HepG2 (cell line): ENCODE measurements around the gene CCDC85C. TPM values are rescaled to one million over a fixed set of nuclear protein-coding genes. Genes with fewer than 3 reads are reported as not detected.

ENCODE experiments used
- ADNP ChIP-seq: sonication (generic); formaldehyde crosslinking; IDR thresholded peaks from 2 replicates; pipeline ENCODE4 v1.4.0; 2020; ENCODE audit warnings: missing genetic modification reagents
- CHD4 ChIP-seq: fragments of 200-600 bp; sonication (generic); IDR thresholded peaks from 2 replicates; pipeline ENCODE4 v1.7.0; 2017; ENCODE audit warnings: mild to moderate bottlenecking, low read length, borderline replicate concordance
- FOXO1 ChIP-seq: sonication (generic); formaldehyde crosslinking; IDR thresholded peaks from 2 replicates; pipeline ENCODE4 v1.4.0; 2020; ENCODE audit warnings: missing genetic modification reagents
- GTF2F1 ChIP-seq: fragments of 150-350 bp; IDR thresholded peaks from 2 replicates; pipeline ENCODE4 v1.6.1; 2014; ENCODE audit warnings: low read length
- HNRNPL ChIP-seq: fragments of 200-400 bp; formaldehyde crosslinking; IDR thresholded peaks from 2 replicates; pipeline ENCODE4 v1.6.1; 2017; ENCODE audit warnings: mild to moderate bottlenecking, low read depth, low read length
- MBD4 ChIP-seq: IDR thresholded peaks from 2 replicates; pipeline ENCODE4 v1.6.1; 2012; ENCODE audit warnings: low read length, inconsistent platforms, borderline replicate concordance
- NPAS2 ChIP-seq: sonication (generic); formaldehyde crosslinking; IDR thresholded peaks from 2 replicates; pipeline ENCODE4 v1.8.0; 2022; ENCODE audit warnings: mild to moderate bottlenecking, missing genetic modification reagents, borderline replicate concordance
- PAX8 ChIP-seq: sonication (generic); formaldehyde crosslinking; IDR thresholded peaks from 2 replicates; pipeline ENCODE4 v1.8.0; 2022; ENCODE audit warnings: mild to moderate bottlenecking, missing genetic modification reagents, borderline replicate concordance
- PHF21A ChIP-seq: sonication (generic); formaldehyde crosslinking; IDR thresholded peaks from 2 replicates; pipeline ENCODE4 v1.5.0; 2020; ENCODE audit warnings: mild to moderate bottlenecking, missing genetic modification reagents
- PPARG ChIP-seq: conservative IDR thresholded peaks from 2 replicates; pipeline ENCODE4 v1.6.1; 2016; ENCODE audit warnings: missing biosample characterization, missing genetic modification reagents
- PTBP1 ChIP-seq: fragments of 200-400 bp; formaldehyde crosslinking; IDR thresholded peaks from 2 replicates; pipeline ENCODE4 v1.6.1; 2018; ENCODE audit warnings: low read length, low read depth; ENCODE audit not compliant: poor library complexity, severe bottlenecking
- SMAD1 ChIP-seq: sonication (generic); formaldehyde crosslinking; IDR thresholded peaks from 2 replicates; pipeline ENCODE4 v1.4.0; 2020; ENCODE audit warnings: missing genetic modification reagents, low read depth, mild to moderate bottlenecking, borderline replicate concordance
- SMYD3 ChIP-seq: sonication (generic); formaldehyde crosslinking; IDR thresholded peaks from 2 replicates; pipeline ENCODE4 v1.8.1; 2023; ENCODE audit warnings: mild to moderate bottlenecking, missing genetic modification reagents
- TAF1 ChIP-seq: sonication (generic); formaldehyde crosslinking; IDR thresholded peaks from 2 replicates; pipeline ENCODE4 v1.4.0; 2020; ENCODE audit warnings: missing genetic modification reagents
- ZBTB3 ChIP-seq: sonication (generic); formaldehyde crosslinking; IDR thresholded peaks from 2 replicates; pipeline ENCODE4 v1.4.0; 2020; ENCODE audit warnings: low read depth, mild to moderate bottlenecking, moderate library complexity, missing genetic modification reagents, borderline replicate concordance
- ZNF607 ChIP-seq: sonication (generic); formaldehyde crosslinking; IDR thresholded peaks from 2 replicates; pipeline ENCODE4 v1.5.1; 2020; ENCODE audit warnings: missing genetic modification reagents, mild to moderate bottlenecking, borderline replicate concordance
- ZNF720 ChIP-seq: sonication (generic); formaldehyde crosslinking; IDR thresholded peaks from 2 replicates; pipeline ENCODE4 v1.4.0; 2020; ENCODE audit warnings: missing genetic modification reagents
- ZNF782 ChIP-seq: sonication (generic); formaldehyde crosslinking; IDR thresholded peaks from 2 replicates; pipeline ENCODE4 v1.4.0; 2020; ENCODE audit warnings: missing genetic modification reagents, mild to moderate bottlenecking, borderline replicate concordance
- ZSCAN29 ChIP-seq: sonication (generic); formaldehyde crosslinking; conservative IDR thresholded peaks from 2 replicates; pipeline ENCODE4 v1.4.0; 2020; ENCODE audit warnings: mild to moderate bottlenecking, missing genetic modification reagents
- polyA plus RNA-seq, 8 experiments: library from polyadenylated mRNA; depleted of rRNA in 3 of 8; stranded (reverse) in 7 of 8; unstranded in 1 of 8; fragments of >200 nt; fragmentation: Illumina TruSeq in 4 of 8; extraction: Trizol in 4 of 8; gene quantifications; 2 replicates each; pipeline versions ENCODE4 v1.2.1 to v1.2.3, GENCODE V29; 2011 to 2016; ENCODE audit warnings: low read depth in 4 of 8, missing spikeins in 1 of 8, mixed read lengths in 1 of 8; ENCODE audit not compliant: insufficient read depth in 1 of 8
- total RNA-seq, 5 experiments: library from RNA; depleted of rRNA; stranded (reverse); fragments of >200 nt; fragmentation: Illumina TruSeq; extraction: Trizol; gene quantifications; 2 replicates each; pipeline ENCODE4 v1.2.3, GENCODE V29; 2016; ENCODE audit warnings: low read depth in 1 of 5
- TF ChIP-seq, protein P1 (sequence below): IDR thresholded peaks from 2 replicates; pipeline ENCODE4 v1.6.1; 2016
- TF ChIP-seq, protein P2 (sequence below): sonication (generic); formaldehyde crosslinking; IDR thresholded peaks from 2 replicates; pipeline ENCODE4; 2020; ENCODE audit warnings: missing genetic modification reagents, mild to moderate bottlenecking, borderline replicate concordance
- TF ChIP-seq, protein P3 (sequence below): sonication (generic); formaldehyde crosslinking; IDR thresholded peaks from 2 replicates; pipeline ENCODE4 v1.5.1; 2020; ENCODE audit warnings: mild to moderate bottlenecking, missing genetic modification reagents, moderate library complexity

CCDC85C gene
- total and polyA plus RNA-seq, 2 of the 13 experiments (the other 11 are each of a cell fraction or from before 2014, with no cell fraction given): 18.8 to 43.8 TPM

DNA sequence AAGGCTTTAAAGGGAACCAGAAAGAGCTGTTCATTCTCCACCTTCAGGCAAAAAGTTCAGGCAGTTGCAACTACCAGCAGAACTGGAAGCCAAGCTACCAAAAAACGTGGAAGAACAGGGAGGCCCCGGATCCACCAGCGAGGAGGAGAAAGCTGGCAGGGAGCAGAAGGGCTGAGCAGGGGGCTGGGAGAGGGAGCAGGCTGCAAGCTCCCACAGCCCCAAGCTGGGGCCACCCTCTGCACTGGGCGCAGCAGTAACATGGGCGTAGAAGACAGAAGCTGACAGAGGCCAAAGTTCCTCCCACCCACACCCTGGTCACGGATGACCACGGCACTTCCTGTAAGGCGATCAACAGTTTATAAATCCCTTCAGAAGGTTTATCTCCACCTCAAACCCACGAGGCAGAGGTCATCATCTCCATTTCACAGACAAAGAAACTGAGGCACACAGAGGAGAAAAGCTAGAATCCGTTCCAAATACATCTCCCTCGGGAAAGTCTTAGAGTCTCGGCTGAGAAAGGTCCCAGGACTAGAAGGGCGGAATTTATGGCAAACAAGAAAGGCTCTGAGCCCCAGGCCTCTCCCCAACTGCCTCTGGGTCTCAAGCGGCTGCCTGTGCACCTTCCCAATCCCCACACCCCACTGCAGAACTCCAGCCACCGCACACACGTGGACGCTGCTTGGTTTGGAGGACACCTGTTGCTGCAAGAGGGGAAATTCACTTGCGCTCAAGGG, 1.8 kb downstream of the CCDC85C start (continued):
- TF ChIP-seq PTBP1: no peak
- no peak for TF ChIP-seq GTF2F1
- TF ChIP-seq, protein P1, sequence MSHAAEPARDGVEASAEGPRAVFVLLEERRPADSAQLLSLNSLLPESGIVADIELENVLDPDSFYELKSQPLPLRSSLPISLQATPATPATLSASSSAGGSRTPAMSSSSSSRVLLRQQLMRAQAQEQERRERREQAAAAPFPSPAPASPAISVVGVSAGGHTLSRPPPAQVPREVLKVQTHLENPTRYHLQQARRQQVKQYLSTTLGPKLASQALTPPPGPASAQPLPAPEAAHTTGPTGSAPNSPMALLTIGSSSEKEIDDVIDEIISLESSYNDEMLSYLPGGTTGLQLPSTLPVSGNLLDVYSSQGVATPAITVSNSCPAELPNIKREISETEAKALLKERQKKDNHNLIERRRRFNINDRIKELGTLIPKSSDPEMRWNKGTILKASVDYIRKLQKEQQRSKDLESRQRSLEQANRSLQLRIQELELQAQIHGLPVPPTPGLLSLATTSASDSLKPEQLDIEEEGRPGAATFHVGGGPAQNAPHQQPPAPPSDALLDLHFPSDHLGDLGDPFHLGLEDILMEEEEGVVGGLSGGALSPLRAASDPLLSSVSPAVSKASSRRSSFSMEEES (CRISPR knock-in tag): no peak
- TF ChIP-seq NPAS2 (CRISPR knock-in tag): no peak
- TF ChIP-seq ZNF607 (CRISPR knock-in tag): no peak
- peak; percentile 46; the same call in 1 of the 2 replicates for TF ChIP-seq TAF1 (CRISPR knock-in tag)
- TF ChIP-seq ADNP (CRISPR knock-in tag): no peak
- peak; percentile 47 for TF ChIP-seq PHF21A
- no peak for TF ChIP-seq HNRNPL
- no peak for TF ChIP-seq FOXO1 (CRISPR knock-in tag)
- TF ChIP-seq CHD4: no peak
- no peak for TF ChIP-seq SMYD3
- TF ChIP-seq ZNF782 (CRISPR knock-in tag): 0 out of 2 replicates have a peak, but pooled peaks have one; percentile 23
- no peak for TF ChIP-seq ZBTB3
- TF ChIP-seq ZSCAN29 (CRISPR knock-in tag): no peak
- TF ChIP-seq PPARG (CRISPR knock-in tag): 0 out of 2 replicates have a peak, but pooled peaks have one; percentile 32
- no peak for TF ChIP-seq ZNF720 (CRISPR knock-in tag)
- TF ChIP-seq, protein P2, sequence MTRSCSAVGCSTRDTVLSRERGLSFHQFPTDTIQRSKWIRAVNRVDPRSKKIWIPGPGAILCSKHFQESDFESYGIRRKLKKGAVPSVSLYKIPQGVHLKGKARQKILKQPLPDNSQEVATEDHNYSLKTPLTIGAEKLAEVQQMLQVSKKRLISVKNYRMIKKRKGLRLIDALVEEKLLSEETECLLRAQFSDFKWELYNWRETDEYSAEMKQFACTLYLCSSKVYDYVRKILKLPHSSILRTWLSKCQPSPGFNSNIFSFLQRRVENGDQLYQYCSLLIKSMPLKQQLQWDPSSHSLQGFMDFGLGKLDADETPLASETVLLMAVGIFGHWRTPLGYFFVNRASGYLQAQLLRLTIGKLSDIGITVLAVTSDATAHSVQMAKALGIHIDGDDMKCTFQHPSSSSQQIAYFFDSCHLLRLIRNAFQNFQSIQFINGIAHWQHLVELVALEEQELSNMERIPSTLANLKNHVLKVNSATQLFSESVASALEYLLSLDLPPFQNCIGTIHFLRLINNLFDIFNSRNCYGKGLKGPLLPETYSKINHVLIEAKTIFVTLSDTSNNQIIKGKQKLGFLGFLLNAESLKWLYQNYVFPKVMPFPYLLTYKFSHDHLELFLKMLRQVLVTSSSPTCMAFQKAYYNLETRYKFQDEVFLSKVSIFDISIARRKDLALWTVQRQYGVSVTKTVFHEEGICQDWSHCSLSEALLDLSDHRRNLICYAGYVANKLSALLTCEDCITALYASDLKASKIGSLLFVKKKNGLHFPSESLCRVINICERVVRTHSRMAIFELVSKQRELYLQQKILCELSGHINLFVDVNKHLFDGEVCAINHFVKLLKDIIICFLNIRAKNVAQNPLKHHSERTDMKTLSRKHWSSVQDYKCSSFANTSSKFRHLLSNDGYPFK (CRISPR knock-in tag): no peak
- TF ChIP-seq MBD4: no peak
- no peak for TF ChIP-seq SMAD1 (CRISPR knock-in tag)
- TF ChIP-seq, protein P3, sequence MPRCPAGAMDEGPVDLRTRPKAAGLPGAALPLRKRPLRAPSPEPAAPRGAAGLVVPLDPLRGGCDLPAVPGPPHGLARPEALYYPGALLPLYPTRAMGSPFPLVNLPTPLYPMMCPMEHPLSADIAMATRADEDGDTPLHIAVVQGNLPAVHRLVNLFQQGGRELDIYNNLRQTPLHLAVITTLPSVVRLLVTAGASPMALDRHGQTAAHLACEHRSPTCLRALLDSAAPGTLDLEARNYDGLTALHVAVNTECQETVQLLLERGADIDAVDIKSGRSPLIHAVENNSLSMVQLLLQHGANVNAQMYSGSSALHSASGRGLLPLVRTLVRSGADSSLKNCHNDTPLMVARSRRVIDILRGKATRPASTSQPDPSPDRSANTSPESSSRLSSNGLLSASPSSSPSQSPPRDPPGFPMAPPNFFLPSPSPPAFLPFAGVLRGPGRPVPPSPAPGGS: no peak
- TF ChIP-seq PAX8: no peak
